HG02623 (cell line): ENCODE data around the gene FAHD1.

Experiments
- ATAC-seq: cut with Tn5 transposase; IDR thresholded peaks from one replicate; pipeline ENCODE4 v1.9.1; 2021; ENCODE audit warnings: moderate library complexity; ENCODE audit not compliant: unreplicated experiment

The FAHD1 gene

GRCh38 chr16:1816396-1817275, 10.4 kb upstream of the FAHD1 start:
- ATAC-seq = no peak

- ATAC-seq = no peak
Observed at GRCh38 chr16:1817276-1817589, 9.8 kb upstream of the FAHD1 start.

DNA sequence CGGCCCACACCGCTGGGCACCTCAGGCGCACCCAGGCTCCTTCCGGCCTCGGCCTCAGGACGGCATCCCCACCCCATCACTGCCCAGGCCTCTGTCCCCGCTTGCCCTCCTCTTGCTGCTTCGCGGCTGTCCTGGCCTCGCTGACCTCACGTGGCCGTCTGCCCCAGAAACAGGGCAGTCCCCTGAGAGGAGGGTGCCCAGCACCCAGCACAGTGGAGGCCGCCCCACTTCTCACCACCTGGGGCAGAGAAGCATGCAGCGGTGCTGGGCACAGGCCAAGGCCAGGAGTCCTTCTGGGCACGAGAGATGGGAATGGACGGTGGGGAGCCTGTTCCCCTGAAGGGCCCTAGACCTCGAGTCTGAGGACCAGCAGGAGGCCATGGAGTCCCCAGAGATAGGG, 9.3 kb upstream of the FAHD1 start:
- ATAC-seq = no peak

GRCh38 chr16:1818204-1818872, 8.7 kb upstream of the FAHD1 start:
- no peak for ATAC-seq

DNA sequence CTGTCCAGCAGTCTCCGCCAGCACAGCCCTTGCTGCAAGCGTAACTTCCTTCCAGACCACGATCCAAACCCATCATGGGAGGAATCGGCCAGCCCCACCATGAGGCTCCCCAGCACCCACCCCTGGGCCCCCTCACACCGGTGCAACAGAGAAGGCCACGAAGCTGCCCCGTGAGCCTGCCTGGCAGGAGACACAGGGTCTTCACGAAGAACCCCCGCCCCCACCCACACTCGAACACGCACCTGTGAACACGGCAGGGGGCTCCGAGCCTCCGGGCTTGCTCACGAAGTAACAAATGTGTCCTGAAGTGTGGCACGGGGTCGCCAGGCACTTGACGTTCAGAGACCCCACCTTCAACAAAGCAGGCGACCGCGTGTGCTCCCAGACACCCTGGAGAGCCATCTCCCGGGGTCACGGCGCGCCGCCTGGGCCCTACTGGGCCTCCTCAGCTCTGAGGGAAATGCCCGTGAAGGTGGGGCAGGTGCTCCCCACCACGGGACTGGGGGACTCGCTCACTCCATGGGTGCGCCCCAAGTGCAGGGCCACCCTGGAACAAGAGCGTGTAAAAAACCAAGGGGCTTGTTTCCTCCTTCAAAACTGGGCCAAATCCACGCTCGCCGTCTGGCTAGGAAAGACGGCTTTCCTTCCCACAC, 8.0 kb upstream of the FAHD1 start:
- no peak for ATAC-seq

GRCh38 chr16:1819611-1820010, 7.4 kb upstream of the FAHD1 start:
- ATAC-seq = no peak

GRCh38 chr16:1820096-1820945, 6.7 kb upstream of the FAHD1 start:
- ATAC-seq = no peak

DNA sequence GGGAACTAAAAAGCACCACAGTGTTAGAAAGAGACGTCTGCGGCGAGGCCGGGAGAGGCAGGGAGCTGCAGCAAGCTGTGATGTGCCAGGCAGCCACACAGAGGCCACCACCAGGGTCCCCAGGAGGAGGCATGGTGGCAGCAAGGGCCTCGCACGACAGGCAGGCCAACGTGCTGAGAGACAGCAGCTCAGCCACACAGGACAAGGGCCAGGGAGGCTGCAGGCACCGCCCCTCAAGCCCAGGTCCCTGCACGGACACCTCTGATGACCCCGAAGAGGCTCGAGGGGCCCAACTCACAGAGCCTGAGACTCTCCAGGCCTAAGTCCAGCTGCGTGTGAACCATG, 6.1 kb upstream of the FAHD1 start:
- ATAC-seq = no peak

DNA sequence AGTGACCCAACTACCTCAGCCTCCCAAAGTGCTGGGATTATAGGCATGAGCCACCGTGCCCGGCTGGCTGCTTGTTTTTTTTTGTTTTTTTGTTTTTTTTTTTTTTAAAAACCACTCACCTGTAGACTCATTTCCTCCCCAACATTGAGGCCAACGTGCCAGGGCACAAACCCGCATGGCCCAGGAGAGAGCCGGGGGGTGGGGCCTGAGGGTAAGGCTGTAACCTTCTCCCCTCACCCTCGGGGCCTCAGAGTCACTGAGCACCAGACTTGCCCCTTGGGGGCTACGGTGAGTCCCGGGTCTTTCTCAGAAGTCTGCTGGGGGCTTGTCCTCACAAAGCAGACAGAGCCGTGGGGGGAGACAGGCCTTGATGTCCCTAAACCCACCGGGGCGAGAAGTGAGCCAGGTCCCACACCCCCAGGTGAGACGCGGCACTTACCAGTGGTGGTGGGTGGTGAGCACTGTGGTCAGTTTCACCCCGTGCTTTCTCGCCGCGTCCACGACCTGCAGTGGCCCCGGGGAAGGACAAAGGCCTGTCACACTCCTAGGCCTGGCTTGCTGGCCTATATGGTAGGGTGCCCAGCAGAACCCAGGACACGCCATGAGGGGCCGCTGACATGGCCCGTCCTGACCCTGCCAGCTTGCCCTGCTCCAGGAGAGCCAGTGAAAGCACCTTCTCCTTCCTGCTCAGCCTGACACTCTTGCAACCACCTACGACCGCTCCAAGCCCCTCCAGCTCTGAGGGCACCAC, 5.0 kb upstream of the FAHD1 start:
- ATAC-seq = no peak

DNA sequence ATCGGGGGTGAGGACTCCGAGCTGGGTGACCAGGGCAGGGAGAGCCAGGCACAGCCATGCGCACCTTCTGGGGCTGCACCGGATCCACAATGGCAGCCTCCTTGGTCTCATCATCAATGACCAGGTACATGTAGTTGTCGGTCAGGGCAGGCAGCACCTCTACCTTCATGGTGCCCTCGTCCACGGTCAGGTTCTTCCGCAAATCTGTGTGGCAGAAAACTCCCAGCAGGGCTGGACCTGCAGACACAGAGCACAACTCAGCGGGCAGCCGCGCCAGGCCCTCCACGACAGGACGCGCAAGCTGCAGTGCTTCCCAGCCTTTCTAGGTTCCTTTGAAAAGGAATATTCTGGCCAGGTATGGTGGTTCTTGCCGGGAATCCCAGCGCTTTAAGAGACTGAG, 4.2 kb upstream of the FAHD1 start:
- ATAC-seq = no peak

GRCh38 chr16:1823821-1824220, 3.2 kb upstream of the FAHD1 start:
- ATAC-seq = no peak

DNA sequence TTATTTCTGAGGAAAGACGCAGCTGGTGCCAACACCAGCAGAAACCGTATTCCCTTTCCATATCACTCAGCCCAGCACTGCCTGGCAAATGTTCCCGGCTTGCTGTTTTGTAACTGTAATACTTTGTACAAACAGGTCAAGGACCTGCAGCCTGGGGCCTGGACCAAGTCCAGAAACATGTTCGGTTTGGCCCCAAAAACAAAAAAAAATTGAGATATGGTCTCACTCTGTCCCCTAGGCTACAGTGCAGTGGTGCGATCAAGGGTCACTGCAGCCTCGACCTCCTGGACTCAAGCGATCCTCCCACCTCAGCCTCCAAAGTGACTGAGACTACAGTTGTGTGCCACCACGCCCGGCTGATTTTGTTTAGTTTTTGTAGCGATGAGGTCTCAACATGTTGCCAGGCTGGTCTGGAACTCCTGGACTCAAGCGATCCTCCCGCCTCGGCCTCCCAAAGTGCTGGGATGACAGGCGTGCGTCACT, 1.6 kb upstream of the FAHD1 start:
- ATAC-seq = no peak

GRCh38 chr16:1825864-1826690, 929 bp upstream of the FAHD1 start:
- peak; percentile 35 for ATAC-seq

- ATAC-seq = no peak
Observed at GRCh38 chr16:1828645-1829410, 1.8 kb downstream of the FAHD1 start.

DNA sequence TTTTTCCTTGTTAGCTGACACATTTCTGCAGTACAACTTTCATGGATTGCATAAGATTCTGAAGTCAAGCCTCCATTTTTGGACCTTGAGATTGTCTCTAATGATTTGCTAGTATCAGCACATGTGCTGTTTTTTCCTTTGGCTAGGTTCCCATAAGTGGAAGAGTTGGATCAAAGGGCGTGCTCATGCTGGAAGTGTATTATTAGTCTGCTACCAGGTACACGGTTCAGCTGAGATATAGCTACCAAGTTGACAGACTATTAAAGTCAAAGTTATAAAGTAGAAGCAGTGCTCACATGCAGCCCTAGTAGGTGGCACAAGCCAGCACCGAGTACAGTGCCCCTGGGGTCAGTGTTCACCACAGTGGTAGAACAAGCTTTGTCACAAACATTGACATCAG, 3.2 kb downstream of the FAHD1 start:
- ATAC-seq = no peak

GRCh38 chr16:1831186-1832075, 4.4 kb downstream of the FAHD1 start:
- ATAC-seq = no peak

GRCh38 chr16:1832838-1833454, 5.9 kb downstream of the FAHD1 start:
- ATAC-seq = no peak
